C4-2B (cell line): ENCODE data around the gene REXO1.

Experiments
- CTCF ChIP-seq: fragments of 450-650 bp; conservative IDR thresholded peaks from 2 replicates; pipeline ENCODE4 v1.5.1; 2017; ENCODE audit warnings: mild to moderate bottlenecking
- ZFX ChIP-seq: fragments of 450-650 bp; IDR thresholded peaks from 2 replicates; pipeline ENCODE4 v1.6.1; 2017

DNA sequence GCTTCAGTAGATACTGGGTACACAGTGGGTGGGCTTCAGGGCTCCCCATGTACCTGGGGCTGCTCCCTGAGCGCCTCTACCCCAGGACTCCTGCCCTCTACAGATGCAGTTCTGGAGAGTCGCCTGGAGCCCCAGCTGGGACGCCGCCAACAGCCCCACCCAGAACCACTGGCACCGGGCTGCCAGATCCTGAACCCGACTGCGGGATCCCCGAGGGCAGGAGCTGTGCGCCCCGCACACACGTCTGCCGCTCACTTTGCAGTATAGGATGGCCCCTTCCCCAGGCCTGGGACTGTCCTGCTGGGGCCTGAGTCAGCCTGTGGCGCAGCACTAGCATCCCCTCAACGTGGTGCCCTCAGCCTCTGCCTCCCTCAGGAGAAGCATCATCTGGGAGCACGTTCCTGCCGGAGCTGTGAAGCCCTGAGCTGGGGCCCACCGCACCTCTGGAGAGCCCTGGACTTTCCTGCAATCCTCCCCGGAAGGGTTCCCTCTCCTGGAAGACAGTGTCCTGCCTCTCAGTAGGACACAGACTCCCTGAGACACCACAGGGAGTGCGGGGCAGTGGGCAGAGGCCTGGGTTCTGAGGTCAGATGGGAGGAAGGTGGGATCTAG is 3.7 kb downstream of the REXO1 start:
- TF ChIP-seq CTCF: no peak
- no peak for TF ChIP-seq ZFX
